SH-SY5Y (cell line): ENCODE results near the gene MAPK8IP2.

Source experiments
- GATA2 ChIP-seq: IDR thresholded peaks from 2 replicates; pipeline ENCODE4 v1.6.1; 2011; ENCODE audit warnings: mild to moderate bottlenecking, low read depth, low read length
- GATA3 ChIP-seq: IDR thresholded peaks from 2 replicates; pipeline ENCODE4 v1.6.1; 2011; ENCODE audit warnings: low read depth, mild to moderate bottlenecking, low read length, moderate library complexity

DNA sequence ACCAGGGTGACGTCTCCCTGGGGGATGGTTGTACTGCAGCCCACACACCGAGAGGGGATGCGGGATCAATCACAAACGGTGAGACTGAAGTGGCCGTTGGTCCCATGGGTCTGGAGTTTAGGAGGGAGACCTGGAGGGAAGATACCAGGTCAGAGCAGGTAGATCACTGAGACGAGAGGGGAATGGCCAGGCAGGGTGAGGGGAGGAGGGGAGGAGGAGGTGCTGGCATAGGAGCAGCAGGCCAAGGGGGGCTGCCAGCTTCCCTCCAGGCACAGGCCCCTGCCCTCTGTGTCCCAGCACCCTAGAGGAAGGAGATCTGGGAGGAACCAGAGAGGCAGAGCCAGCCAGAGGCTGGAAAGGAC is 7.0 kb downstream of the MAPK8IP2 start:
- no peak for TF ChIP-seq GATA2
- no peak for TF ChIP-seq GATA3
